Psoas muscle (tissue), 8 donors: ENCODE results near the gene CYSRT1. TPM values are rescaled to one million over a fixed set of nuclear protein-coding genes. Genes with fewer than 3 reads are reported as not detected.

Experiments
- ATAC-seq, 4 donors: fragments of 200-7000 bp; cut with Tn5 transposase; one replicate each; pipeline ENCODE4 v1.9.1; 2020; ENCODE audit warnings: moderate library complexity in 3 of 4, mild to moderate bottlenecking in 2 of 4
- DNase-seq, 2 donors: peaks; one replicate each; pipeline ENCODE4 v3.0.0-alpha.2; 2020
- H3K27ac ChIP-seq: fragments of 200-600 bp; one replicate; pipeline ENCODE4 v1.8.0; 2022
- H3K27me3 ChIP-seq, 3 donors: fragments of 200-600 bp in 1 of 3; one replicate each; pipeline versions ENCODE4 v1.6.1 to v1.8.0; 2013 to 2022; ENCODE audit warnings: low read length in 2 of 3, mild to moderate bottlenecking in 2 of 3, moderate library complexity in 1 of 3; ENCODE audit not compliant: insufficient read depth in 3 of 3
- H3K36me3 ChIP-seq, 2 donors: fragments of 200-600 bp in 1 of 2; one replicate each; pipeline versions ENCODE4 v1.6.1 to v1.8.0; 2013 to 2022; ENCODE audit warnings: low read depth in 1 of 2, mild to moderate bottlenecking in 1 of 2, moderate library complexity in 1 of 2; ENCODE audit not compliant: insufficient read depth in 1 of 2
- H3K4me1 ChIP-seq: fragments of 200-600 bp; one replicate; pipeline ENCODE4 v1.8.0; 2022
- H3K4me3 ChIP-seq: fragments of 200-600 bp; one replicate; pipeline ENCODE4 v1.8.0; 2022; ENCODE audit warnings: mild to moderate bottlenecking
- H3K9me3 ChIP-seq: fragments of 200-600 bp; one replicate; pipeline ENCODE4 v1.8.0; 2022
- WGBS, 3 donors: extraction: QIAGEN DNeasy Blood & Tissue Kit; methylation state at CpG; one replicate each; pipeline versions ENCODE4 v1.1.6 to v1.1.7; 2013; 5-methylcytosine and 5-hydroxymethylcytosine counted together
- intact Hi-C, 2 donors: fragments of 100-400 bp; cut with DNase I; formaldehyde crosslinking; loops; one replicate each; pipeline versions ENCODE4 v1.11.0 to v1.14.2; 2022
- polyA plus RNA-seq, 3 donors: library from polyadenylated mRNA; stranded (reverse); fragments of 200-250 nt; gene quantifications; one replicate each; pipeline ENCODE4 v1.2.3, GENCODE V29; 2013
- total RNA-seq, 4 donors: library from RNA; stranded (reverse); fragmentation: NEBNext Ultra II Directional in 2 of 4; extraction: Animal tissue kit (Norgen Biotek cat#: 25700) in 2 of 4; gene quantifications; one replicate each; pipeline versions ENCODE4 v1.2.1 to v1.2.4, GENCODE V29; 2021 to 2023
- TF ChIP-seq, protein P1 (sequence below): fragments of 200-600 bp; IDR thresholded peaks from one replicate; pipeline ENCODE4 v1.8.0; 2022; ENCODE audit warnings: antibody characterized with exemption
- donor health status: healthy with polysubstance abuse.
- donor health status: DM: no; HTN: no; CAD: no; lungs with moderate emphysema.
- donor health status: Bipolar disorder and iron deficiency.
- donor health status: healthy.
- donor health status: DM: yes; HTN: yes; CAD: no.
- donor health status: DM: no; HTN: no; CAD: no.
- donor health status: DM: no; HTN: no; CAD: no.
- donor health status: DM: yes; HTN: yes; CAD: no.

Gene CYSRT1
- total and polyA plus RNA-seq, 7 donors, result 0.08 to 1.1 (median 0.25) TPM; not detected in 1

DNA sequence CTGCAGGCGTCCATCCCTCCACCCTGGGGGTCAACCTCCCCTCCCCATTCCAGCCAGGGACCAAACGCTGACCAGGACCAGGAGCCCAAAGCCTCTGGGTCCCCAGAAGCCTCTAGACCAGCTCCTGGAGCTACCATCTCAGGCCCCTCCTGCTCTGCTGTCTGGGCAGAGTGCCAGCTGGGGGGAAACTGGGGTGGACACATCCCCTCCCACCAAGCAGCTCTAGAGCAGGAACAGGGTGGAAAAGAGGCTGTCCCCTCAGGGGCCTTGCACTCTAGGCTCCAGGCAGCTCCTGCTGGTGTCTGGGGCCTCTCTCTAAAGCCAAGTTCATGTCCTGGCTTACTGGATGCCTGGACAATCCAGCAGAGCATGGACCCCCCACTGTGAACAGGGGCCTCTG lies 32.1 kb upstream of the CYSRT1 start:
- no peak overlapping the region for H3K4me3 ChIP-seq
- H3K9me3 ChIP-seq, result no peaks in the 10 kb centered on the region
- no peaks in the 10 kb centered on the region for H3K27me3 ChIP-seq
- TF ChIP-seq, protein P1, sequence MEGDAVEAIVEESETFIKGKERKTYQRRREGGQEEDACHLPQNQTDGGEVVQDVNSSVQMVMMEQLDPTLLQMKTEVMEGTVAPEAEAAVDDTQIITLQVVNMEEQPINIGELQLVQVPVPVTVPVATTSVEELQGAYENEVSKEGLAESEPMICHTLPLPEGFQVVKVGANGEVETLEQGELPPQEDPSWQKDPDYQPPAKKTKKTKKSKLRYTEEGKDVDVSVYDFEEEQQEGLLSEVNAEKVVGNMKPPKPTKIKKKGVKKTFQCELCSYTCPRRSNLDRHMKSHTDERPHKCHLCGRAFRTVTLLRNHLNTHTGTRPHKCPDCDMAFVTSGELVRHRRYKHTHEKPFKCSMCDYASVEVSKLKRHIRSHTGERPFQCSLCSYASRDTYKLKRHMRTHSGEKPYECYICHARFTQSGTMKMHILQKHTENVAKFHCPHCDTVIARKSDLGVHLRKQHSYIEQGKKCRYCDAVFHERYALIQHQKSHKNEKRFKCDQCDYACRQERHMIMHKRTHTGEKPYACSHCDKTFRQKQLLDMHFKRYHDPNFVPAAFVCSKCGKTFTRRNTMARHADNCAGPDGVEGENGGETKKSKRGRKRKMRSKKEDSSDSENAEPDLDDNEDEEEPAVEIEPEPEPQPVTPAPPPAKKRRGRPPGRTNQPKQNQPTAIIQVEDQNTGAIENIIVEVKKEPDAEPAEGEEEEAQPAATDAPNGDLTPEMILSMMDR, result no peak
- H3K36me3 ChIP-seq, result peaks cover 3 to 29% of the 10 kb centered on the region in 2 donors
- ATAC-seq (no peak), DNase-seq (no peak)
- 75 to 94% (median 93%) methylated on average over 2 of the region's 2 CpGs for WGBS, 3 donors
- intact Hi-C loops, result no loop called here
- peaks cover 34% of the 10 kb centered on the region for H3K4me1 ChIP-seq
- no peak overlapping the region for H3K27ac ChIP-seq

DNA sequence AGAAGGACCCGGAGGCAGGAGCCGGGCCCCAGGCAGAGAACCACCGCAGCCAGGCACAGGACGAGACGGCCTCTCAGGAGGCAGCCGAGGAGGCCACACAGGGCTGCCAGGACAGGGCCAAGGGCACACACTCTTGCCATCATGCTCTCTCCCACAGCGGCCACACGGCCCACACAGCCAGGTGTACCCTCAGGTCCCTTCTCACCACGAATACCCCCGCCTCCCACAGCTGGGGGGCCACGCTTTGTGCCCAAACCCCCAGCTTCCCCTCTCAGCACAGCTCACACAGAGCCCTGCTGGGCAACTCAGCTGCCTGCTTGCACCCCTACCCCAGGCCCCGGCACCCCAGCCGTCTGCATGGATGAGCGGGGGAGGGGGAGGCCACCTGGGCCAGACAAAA lies 31.2 kb upstream of the CYSRT1 start:
- Histone ChIP-seq H3K4me3 (no peak overlapping the region), H3K27me3 (no peaks in the 10 kb centered on the region), H3K4me1 (peaks cover 42% of the 10 kb centered on the region), H3K9me3 (no peaks in the 10 kb centered on the region), H3K36me3 (peaks cover 3 to 29% of the 10 kb centered on the region in 2 donors), H3K27ac (no peak overlapping the region)
- intact Hi-C loops, result no loop called here
- DNase-seq (no peak), ATAC-seq (no peak)
- TF ChIP-seq, protein P1, result no peak
- 72 to 79% (median 76%) methylated on average over 12 to 14 of the region's 14 CpGs for WGBS, 3 donors

DNA sequence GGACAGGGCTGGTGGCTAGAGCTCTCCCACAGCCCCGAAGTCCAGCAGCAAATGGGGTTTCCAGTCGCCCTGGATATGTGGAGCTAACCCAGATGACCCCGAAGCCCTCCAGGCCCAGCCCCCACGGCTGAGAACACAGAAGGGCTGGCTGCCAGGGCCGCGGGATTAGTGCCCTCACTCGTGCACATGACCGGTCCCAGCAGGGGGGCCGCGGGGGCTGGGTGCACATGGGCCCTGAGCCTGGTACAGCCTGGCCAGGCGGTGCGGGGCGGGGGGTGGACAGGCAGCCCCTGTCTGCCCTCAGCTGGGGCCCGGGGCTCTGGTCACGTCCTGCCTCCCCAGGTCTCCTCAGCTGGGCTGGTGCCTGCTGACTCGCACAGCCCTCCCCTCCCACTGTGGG lies 30.6 kb upstream of the CYSRT1 start:
- no peak overlapping the region for H3K4me3 ChIP-seq
- H3K27ac ChIP-seq, result no peak overlapping the region
- ATAC-seq (peak in 2 of 4 donors; percentile 26 to 33), DNase-seq (no peak)
- peaks cover 3 to 29% of the 10 kb centered on the region in 2 donors for H3K36me3 ChIP-seq
- TF ChIP-seq, protein P1, result no peak
- no peaks in the 10 kb centered on the region for H3K9me3 ChIP-seq
- peaks cover 46% of the 10 kb centered on the region for H3K4me1 ChIP-seq
- intact Hi-C loops, result no loop called here
- WGBS, 3 donors, result 41 to 46% (median 44%) methylated on average over 16 of the region's 16 CpGs
- no peaks in the 10 kb centered on the region for H3K27me3 ChIP-seq

DNA sequence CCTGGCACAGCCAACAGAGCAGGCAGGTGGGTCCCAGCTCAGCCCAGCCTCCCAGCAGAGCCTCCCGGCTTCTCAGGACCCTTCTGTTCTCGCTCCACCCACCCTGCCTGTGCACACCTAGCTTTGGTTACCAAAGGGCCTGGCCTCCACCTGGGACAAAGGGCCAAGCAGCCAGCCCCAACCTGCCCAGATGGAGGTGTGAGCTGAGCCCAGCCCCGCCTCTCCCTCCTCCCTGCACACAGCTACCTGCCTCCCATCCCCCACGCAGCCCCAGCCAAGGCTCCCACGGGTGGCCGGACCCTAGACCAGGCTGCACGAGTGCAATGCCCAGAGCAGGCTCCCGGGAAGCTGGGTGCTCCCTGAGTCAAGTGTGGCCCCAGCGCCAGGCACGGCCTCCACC lies 30.1 kb upstream of the CYSRT1 start:
- no peaks in the 10 kb centered on the region for H3K27me3 ChIP-seq
- H3K36me3 ChIP-seq, result peaks cover 3 to 25% of the 10 kb centered on the region in 2 donors
- 78 to 86% (median 80%) methylated on average over 10 of the region's 10 CpGs for WGBS, 3 donors
- intact Hi-C loops, result no loop called here
- H3K27ac ChIP-seq, result no peak overlapping the region
- DNase-seq (no peak), ATAC-seq (no peak)
- H3K9me3 ChIP-seq, result no peaks in the 10 kb centered on the region
- TF ChIP-seq, protein P1, result no peak
- peaks cover 46% of the 10 kb centered on the region for H3K4me1 ChIP-seq
- no peak overlapping the region for H3K4me3 ChIP-seq

DNA sequence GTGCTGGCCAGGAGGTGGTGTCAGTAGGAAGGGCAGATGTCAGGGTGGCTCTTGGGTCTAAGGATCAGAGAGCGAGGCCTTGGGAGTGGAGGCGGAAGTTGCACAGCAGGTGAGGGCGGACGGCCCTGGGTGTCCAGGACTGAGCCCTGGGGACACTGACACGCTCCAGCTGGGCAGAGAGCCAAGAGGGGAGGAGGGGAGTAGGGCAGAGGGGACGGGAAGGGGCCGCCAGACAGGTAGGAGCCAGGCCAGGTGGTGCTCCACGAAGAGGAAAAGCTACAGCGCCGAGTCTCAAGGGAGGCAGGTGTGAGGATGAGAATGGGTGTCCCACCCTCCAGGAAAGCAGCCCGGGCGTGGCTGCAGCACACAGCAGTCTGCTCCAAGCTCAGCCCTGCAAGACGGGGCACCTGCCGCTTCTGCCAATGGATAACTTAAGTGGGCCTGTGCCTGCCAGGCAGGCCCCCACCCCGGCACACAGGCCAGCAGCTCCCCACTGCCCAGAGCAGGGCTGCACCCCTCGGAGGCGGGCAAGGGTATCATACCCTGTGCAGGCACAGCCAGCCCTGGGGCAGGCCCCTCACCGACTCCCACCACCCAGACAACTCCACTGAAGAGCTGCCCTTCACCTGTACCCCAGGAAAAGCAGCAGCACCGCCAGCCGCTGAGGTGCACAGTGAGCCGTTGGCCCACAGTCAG lies 29.3 kb upstream of the CYSRT1 start:
- TF ChIP-seq, protein P1, result no peak
- 82 to 85% (median 84%) methylated on average over 17 to 21 of the region's 21 CpGs for WGBS, 3 donors
- Histone ChIP-seq H3K27ac (no peak overlapping the region), H3K4me3 (no peak overlapping the region), H3K36me3 (peaks cover 3 to 17% of the 10 kb centered on the region in 2 donors), H3K9me3 (no peaks in the 10 kb centered on the region), H3K27me3 (no peaks in the 10 kb centered on the region), H3K4me1 (peaks cover 38% of the 10 kb centered on the region)
- intact Hi-C loops, result no loop called here
- no peak for DNase-seq
- no peak for ATAC-seq
